DMS53 treated with DMSO at 0.1 percent for 48 hours (cell line): ENCODE measurements around the gene BBS9.

Source experiments
- DNase-seq: peaks from one replicate; lab custom pipeline; 2025; ENCODE audit not compliant: unreplicated experiment; lab: John Stamatoyannopoulos, UW

BBS9 gene

GRCh38 chr7:33127085-33127484 lies 2.3 kb upstream of the BBS9 start:
- DNase-seq: no peak

- no peak for DNase-seq
Observed at GRCh38 chr7:33128631-33128989, 754 bp upstream of the BBS9 start.

GRCh38 chr7:33129806-33130153 lies 416 bp downstream of the BBS9 start:
- DNase-seq: no peak

GRCh38 chr7:33130184-33130583 lies 820 bp downstream of the BBS9 start:
- DNase-seq: no peak

DNA sequence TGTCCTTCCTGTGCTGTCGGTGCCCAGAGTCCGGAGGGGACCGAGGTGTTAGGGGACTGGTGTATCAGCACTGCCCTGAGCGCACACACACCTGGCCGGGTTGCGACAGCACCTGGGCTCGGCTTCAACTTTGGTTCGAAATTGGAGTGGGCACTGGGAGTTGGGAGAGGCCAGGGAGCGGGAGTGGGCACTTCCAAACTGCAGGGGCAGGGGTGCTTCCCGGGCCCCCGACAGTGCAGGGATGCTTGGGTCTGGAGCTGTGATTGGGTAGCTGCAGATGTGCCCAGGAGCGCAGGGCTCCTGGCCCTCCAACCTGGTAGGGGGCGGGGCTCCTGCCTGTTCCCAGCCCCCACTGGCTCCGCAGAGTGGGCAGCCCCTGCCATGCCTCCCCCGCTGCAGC lies 7.7 kb downstream of the BBS9 start:
- DNase-seq: no peak

DNA sequence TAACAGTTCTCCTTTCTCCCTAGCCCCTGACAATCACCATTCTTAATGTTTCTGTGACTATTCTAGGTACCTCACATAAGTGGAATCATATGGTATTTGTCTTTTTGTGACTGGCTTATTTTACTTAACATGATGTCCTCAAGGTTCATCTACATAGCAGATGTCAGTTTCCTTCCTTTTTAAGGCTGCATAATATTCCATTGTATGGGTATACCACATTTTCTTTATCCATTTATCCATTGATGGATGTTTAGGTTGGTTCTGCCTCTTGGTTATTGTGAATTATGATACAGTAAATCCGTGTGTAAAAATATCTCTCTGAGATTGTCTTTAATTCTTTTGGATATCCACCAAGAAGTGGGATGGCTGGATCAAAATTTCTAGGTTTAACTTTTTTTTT lies 13.2 kb downstream of the BBS9 start:
- no peak for DNase-seq

GRCh38 chr7:33143996-33144718 lies 14.8 kb downstream of the BBS9 start:
- DNase-seq: no peak

DNA sequence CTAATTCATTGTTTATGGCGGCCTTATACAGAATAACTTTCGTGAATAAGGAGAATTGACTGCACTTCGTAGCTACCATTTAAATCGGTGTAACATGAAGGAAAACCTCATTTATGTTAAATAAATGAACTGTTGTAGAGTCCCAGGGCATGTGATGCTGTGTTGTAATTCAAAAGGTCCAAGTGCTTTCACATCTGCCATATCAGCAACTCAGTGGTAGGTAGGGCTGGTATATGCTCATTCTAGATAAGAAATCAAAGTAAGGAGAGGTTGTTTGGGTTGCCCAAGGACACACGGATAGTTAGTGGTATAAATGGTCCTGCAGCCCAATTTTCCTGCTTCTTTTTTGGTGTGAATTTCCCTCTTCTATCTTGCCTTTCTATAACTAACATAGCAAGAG lies 15.8 kb downstream of the BBS9 start:
- DNase-seq: no peak

- DNase-seq: no peak
Observed at GRCh38 chr7:33152087-33152486, 22.7 kb downstream of the BBS9 start.

- DNase-seq: no peak
Observed at GRCh38 chr7:33155811-33156210, 26.4 kb downstream of the BBS9 start.

DNA sequence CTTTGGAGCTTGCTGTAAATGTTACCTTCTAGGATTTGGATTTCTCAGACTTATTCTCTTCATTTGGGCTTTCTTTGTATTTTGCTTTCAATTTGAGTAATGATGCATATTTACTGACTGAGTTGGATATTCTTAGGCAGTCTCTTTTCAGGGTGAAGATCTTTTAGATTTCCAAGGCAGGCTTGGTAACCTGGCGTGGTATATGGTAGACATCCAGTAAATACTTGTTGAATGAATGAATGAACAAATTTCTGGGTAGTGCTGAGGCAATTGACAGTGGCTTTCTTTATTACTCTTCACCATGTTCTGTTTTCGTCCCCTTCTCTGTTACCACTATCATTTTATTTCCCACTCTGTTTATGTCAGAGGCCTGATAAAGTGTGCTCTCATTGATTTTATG lies 27.1 kb downstream of the BBS9 start:
- DNase-seq: no peak

DNA sequence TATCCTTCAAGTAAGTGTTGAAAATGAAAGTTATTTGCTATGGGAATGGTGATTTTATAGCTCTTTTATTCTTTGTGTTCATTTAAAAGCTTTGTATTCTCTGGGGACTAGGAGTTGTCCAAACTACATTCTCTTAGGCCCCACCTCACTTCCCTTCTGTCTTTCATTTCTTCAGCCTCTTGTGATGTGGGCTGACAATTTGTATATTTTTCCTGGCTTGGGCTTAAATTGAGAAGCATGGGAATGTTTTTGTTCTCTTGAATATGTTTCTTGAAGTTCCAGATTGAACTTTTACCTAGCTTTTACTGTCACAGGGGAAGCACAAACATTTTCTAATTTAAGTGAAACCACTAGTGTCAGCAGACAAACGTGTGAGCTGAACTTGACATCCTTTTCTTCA lies 27.9 kb downstream of the BBS9 start:
- no peak for DNase-seq

DNA sequence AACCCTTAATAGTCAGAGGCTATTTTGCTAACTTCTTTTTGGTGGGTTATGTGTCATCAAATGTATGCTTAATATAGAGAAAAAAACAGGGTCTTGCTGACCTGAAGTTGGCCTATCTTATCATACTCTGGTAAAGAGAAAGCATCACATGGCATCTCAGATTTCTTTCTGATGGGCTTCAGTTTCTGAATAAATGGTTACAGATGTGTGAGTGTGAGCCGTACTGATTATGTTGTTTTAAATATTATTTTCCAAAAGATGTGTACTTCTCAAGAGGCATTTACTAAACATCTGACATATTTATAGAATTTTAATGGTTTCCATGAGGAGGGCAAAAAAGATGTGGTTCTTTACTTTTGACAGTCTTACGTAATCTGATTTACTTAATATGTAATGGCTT lies 28.4 kb downstream of the BBS9 start:
- no peak for DNase-seq

DNA sequence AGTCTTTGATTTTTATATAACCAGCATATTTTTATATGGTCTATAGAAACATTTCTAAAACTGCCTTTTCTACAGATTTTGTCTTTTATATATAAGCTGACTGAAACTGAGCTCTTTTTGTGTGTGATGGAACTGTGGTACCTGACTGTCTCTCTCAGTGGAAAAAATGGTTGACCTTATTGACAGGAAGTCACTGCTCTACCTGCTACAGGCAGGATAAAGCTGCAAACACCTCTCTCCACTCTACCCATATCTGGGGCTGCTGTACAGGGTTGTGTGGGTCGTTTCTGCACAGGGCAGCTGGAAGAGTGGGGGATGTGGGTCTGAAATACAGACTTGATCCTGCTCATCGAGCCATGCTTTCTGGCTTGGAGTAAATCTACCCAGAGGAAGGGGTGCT lies 48.5 kb downstream of the BBS9 start:
- DNase-seq: no peak

DNA sequence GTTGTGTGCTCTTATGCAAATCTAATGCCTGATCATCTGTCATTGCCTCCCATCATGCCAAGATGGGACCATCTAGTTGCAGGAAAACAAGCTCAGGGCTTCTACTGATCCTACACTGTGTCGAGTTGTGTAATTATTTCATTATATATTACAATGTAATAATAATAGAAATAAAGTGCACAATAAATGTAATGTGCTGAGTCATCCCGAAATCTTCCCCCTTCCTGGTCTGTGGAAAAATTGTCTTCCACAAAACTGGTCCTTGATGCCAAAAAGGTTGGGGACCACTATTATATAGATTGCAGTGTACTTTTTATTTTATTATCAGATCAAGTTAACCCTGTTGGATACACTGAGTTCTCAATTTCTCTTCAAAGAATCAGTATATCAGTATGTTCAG lies 50.2 kb downstream of the BBS9 start:
- no peak for DNase-seq

GRCh38 chr7:33183504-33183903 lies 54.1 kb downstream of the BBS9 start:
- DNase-seq: no peak

GRCh38 chr7:33184828-33185227 lies 55.5 kb downstream of the BBS9 start:
- DNase-seq: no peak

DNA sequence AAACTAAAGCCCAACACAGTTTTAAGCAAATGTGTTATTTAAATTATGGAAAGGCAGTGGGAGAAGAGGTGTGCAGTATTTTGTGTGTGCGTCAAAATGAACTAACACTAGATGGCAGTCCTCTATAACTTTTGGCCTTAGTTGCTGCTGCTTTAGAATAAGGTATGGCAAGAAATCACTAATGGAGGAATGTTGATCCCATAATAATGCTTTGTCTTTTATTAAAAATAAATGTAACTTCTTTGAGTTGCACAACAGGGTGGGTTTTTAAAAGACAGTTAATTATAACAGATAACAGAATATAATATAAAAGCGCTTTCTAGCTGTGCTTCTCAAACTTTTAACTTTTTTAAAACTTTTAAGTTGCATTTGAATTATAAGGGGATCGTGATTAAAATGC lies 56.4 kb downstream of the BBS9 start:
- peak; percentile 82 for DNase-seq

DNA sequence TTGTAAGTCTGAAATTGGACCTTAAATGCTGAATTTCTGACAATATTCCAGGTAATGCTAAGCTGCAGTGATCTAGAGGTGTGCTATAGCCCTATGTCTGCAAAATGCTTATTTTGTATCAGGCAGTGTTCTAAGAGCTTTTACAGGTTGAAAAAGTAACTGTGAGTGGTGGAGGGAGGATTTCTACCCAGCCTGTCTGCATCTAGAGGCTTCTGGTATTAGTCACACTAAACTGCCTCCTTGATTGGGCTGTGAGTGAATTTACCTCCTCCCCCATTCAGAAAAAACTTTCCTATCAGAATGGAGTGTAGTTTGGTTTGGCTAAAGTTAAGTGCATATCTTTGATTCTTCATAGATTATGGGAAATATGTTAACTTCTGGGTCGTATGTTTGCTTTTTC lies 56.8 kb downstream of the BBS9 start:
- DNase-seq: no peak

- no peak for DNase-seq
Observed at GRCh38 chr7:33190688-33191304, 61.4 kb downstream of the BBS9 start.

DNA sequence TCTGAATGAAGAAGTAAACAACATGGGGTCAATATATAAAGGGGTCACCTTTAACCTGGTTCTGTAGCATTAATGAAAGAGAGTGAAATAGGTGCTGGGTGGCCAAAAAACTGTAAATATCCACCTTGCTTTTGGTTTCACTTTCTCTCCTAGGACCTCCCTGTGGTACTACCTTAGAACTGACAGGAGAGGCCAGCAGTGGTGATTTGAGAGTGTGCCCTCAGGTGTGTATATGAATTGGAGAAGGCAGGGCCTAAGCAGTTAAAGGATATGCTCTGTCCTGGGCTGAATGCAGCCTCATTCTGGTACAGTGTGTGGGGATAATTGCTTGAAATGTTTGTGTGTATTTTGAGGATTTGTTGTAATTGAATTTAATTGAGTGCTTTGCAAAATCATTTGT lies 62.0 kb downstream of the BBS9 start:
- DNase-seq: peak; percentile 47

DNA sequence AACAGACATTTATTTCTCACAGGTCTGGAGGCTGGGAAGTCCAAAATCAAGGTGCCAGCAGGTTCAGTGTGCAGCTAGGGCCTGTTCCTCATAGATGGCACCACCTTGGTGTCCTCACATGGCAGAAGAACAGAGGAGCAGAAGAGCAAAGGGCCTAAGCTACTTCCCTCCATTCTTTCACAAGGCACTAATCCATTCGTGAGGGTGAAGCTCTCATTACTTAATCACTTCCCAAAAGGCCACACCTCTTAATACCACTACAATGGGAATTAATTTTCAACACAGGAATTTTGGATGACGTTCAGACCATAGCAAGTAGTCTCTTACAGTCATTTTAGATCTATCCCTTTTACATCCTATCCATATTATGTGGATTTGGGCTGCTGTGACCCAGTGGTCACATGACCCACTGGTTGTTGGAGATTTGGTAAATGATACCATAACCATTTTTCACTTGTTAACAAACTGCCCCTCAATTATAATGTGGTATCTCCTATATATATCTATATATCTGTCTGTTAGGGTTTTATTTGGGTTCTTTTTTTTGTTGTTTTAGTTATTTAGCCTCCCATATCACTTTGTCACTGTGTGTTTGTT lies 63.4 kb downstream of the BBS9 start:
- no peak for DNase-seq

GRCh38 chr7:33193308-33193864 lies 64.0 kb downstream of the BBS9 start:
- no peak for DNase-seq
